Endothelial cell of umbilical vein (primary cell): Measurements from ENCODE around the gene MED16.

Experiments
- EZH2 ChIP-seq: IDR thresholded peaks from 2 replicates; pipeline ENCODE4 v1.6.1; 2012; ENCODE audit warnings: borderline replicate concordance, low read depth, mild to moderate bottlenecking, moderate library complexity, low read length, inconsistent platforms; ENCODE audit not compliant: severe bottlenecking
- FOS ChIP-seq: IDR thresholded peaks from 2 replicates; pipeline ENCODE4 v1.6.1; 2011; ENCODE audit warnings: mild to moderate bottlenecking, low read length, moderate library complexity, borderline replicate concordance; ENCODE audit not compliant: insufficient read depth
- GATA2 ChIP-seq: IDR thresholded peaks from 2 replicates; pipeline ENCODE4 v1.7.0; 2011; ENCODE audit warnings: low read depth, mild to moderate bottlenecking, moderate library complexity, mixed read lengths, low read length; ENCODE audit not compliant: insufficient read length, insufficient read depth
- JUN ChIP-seq: IDR thresholded peaks from 2 replicates; pipeline ENCODE4 v1.6.1; 2011; ENCODE audit warnings: borderline replicate concordance, low read depth; ENCODE audit not compliant: insufficient read length, insufficient read depth
- MAX ChIP-seq: IDR thresholded peaks from 2 replicates; pipeline ENCODE4 v1.6.1; 2011; ENCODE audit not compliant: insufficient read depth, insufficient read length
- POLR2A ChIP-seq: IDR thresholded peaks from 2 replicates; pipeline ENCODE4 v1.6.1; 2012; ENCODE audit warnings: low read depth, mild to moderate bottlenecking, control low read depth, low read length
- POLR2AphosphoS5 ChIP-seq: IDR thresholded peaks from 2 replicates; pipeline ENCODE4 v1.6.1; 2012; ENCODE audit warnings: low read depth, mild to moderate bottlenecking, control low read depth, low read length, moderate library complexity; ENCODE audit not compliant: insufficient read depth
- TF ChIP-seq, protein P1 (sequence below), 2 donors: IDR thresholded peaks; 1 replicate in 1 of 2; 2 replicates in 1 of 2; pipeline ENCODE4 v1.5.1; 2011; ENCODE audit warnings: low read length in 2 of 2, mild to moderate bottlenecking in 2 of 2, moderate library complexity in 2 of 2, control low read depth in 1 of 2, inconsistent platforms in 1 of 2, low read depth in 1 of 2; ENCODE audit not compliant: insufficient read depth in 1 of 2; ENCODE audit errors: extremely low read depth in 1 of 2

GRCh38 chr19:868458-869244 is 24.3 kb downstream of the MED16 start:
- TF ChIP-seq POLR2A (no peak), EZH2 (no peak), JUN (no peak), POLR2AphosphoS5 (no peak), MAX (no peak), GATA2 (no peak), FOS (no peak)
- TF ChIP-seq, protein P1, sequence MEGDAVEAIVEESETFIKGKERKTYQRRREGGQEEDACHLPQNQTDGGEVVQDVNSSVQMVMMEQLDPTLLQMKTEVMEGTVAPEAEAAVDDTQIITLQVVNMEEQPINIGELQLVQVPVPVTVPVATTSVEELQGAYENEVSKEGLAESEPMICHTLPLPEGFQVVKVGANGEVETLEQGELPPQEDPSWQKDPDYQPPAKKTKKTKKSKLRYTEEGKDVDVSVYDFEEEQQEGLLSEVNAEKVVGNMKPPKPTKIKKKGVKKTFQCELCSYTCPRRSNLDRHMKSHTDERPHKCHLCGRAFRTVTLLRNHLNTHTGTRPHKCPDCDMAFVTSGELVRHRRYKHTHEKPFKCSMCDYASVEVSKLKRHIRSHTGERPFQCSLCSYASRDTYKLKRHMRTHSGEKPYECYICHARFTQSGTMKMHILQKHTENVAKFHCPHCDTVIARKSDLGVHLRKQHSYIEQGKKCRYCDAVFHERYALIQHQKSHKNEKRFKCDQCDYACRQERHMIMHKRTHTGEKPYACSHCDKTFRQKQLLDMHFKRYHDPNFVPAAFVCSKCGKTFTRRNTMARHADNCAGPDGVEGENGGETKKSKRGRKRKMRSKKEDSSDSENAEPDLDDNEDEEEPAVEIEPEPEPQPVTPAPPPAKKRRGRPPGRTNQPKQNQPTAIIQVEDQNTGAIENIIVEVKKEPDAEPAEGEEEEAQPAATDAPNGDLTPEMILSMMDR (IDR thresholded peaks at IDR 0.05; ENCODE audit: extremely low read depth in 1 of 2, insufficient read depth in 1 of 2, low read depth in 1 of 2, low read length in 2 of 2), result no peak
